Lower leg skin (tissue), 4 donors: ENCODE results near the gene AHSP. TPM values are rescaled to one million over a fixed set of nuclear protein-coding genes. Genes with fewer than 3 reads are reported as not detected.
"Not testable (repeated sequence)": the region's sequence is repeated elsewhere in the genome, so short reads cannot be mapped to it uniquely, and the experiment has no call there.

Experiments used
- DNase-seq, 2 donors: peaks; one replicate each; pipeline ENCODE4 v3.0.0-alpha.2; 2019; ENCODE audit warnings: low spot score in 2 of 2
- H3K4me3 ChIP-seq: fragments of 200-600 bp; sonication (generic); 2 replicates; pipeline ENCODE4 v1.5.1; 2017; ENCODE audit warnings: mild to moderate bottlenecking, low read depth; ENCODE audit not compliant: poor library complexity, severe bottlenecking
- POLR2A ChIP-seq, 2 donors: fragments of 450-650 bp; IDR thresholded peaks; one replicate each; pipeline ENCODE4 v1.6.1; 2016 to 2017; ENCODE audit warnings: antibody characterized with exemption in 2 of 2, mild to moderate bottlenecking in 1 of 2, moderate library complexity in 1 of 2
- WGBS, 2 donors: methylation state at CpG; one replicate each; pipeline ENCODE4 v1.1.5; 2018; 5-methylcytosine and 5-hydroxymethylcytosine counted together
- intact Hi-C: fragments of 100-400 bp; cut with DNase I; formaldehyde crosslinking; loops from one replicate; pipeline ENCODE4 v1.15.0; 2023; ENCODE audit warnings: low total_unique reads
- total RNA-seq, 4 donors: library from RNA; depleted of rRNA; stranded (reverse); fragments of >200 nt; gene quantifications; one replicate each; pipeline ENCODE4 v1.1.0, GENCODE V29; 2016
- TF ChIP-seq, protein P1 (sequence below), 3 donors: fragments of 450-650 bp; IDR thresholded peaks; one replicate each; pipeline ENCODE4 v1.5.1; 2016; ENCODE audit warnings: antibody characterized with exemption in 3 of 3, mild to moderate bottlenecking in 3 of 3, moderate library complexity in 2 of 3

Gene AHSP
- total RNA-seq, 4 donors from 2014 or later = not detected

DNA sequence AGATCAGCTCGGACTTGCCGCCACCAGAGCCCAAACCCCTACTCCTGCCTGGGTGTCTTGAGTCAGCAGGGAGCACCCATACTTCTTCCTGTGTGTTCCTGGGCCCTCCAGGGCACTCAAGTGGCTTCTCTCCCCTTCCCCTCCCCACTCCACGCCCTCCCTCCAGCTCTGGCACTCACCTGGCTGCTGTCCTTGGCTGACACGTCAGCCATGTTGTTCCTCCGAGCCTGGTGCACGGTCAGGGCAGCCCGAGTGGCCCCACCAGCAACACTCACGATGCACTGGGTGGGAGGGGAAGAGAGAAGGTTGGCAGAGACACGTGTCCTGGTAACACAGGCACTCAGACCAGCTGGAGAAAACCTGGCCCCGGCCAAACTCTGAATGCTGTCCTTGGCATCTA, 31.0 kb upstream of the AHSP start:
- WGBS, 2 donors = 79 to 88% methylated on average over 10 of the region's 10 CpGs
- intact Hi-C loops = no loop called here
- DNase-seq = no peak

DNA sequence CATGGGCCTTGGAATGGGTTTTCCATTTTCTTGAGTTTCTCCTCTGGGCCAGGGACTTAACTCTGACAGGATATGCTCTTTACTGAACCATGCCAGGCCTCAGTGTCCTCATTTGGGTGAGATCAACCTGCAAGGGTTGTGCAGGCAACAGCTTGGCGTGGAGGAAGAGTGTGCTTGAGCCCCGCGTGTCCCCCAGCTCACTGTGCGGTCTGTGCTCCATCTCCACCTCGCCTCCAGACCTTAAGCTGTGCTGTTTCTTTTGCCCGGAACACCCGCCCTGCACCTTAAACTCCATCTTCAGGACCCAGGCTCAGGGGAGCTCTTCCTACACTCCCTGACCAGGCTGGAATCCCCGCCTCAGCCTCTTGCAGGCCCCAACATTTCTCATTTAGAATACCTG, 29.2 kb upstream of the AHSP start:
- 95 to 98% methylated on average over 8 of the region's 8 CpGs for WGBS, 2 donors
- intact Hi-C loops = no loop called here
- TF ChIP-seq, protein P1, sequence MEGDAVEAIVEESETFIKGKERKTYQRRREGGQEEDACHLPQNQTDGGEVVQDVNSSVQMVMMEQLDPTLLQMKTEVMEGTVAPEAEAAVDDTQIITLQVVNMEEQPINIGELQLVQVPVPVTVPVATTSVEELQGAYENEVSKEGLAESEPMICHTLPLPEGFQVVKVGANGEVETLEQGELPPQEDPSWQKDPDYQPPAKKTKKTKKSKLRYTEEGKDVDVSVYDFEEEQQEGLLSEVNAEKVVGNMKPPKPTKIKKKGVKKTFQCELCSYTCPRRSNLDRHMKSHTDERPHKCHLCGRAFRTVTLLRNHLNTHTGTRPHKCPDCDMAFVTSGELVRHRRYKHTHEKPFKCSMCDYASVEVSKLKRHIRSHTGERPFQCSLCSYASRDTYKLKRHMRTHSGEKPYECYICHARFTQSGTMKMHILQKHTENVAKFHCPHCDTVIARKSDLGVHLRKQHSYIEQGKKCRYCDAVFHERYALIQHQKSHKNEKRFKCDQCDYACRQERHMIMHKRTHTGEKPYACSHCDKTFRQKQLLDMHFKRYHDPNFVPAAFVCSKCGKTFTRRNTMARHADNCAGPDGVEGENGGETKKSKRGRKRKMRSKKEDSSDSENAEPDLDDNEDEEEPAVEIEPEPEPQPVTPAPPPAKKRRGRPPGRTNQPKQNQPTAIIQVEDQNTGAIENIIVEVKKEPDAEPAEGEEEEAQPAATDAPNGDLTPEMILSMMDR (IDR thresholded peaks at IDR 0.05) = no peak
- no peak for TF ChIP-seq POLR2A (IDR thresholded peaks at IDR 0.05)
- H3K4me3 ChIP-seq = no peak overlapping the region
- no peak for DNase-seq

More for the DNA sequence above, 31.0 kb upstream of the AHSP start:
- TF ChIP-seq POLR2A (IDR thresholded peaks at IDR 0.05) = no peak
- TF ChIP-seq, protein P1 (IDR thresholded peaks at IDR 0.05) = no peak
- H3K4me3 ChIP-seq = no peak overlapping the region

DNA sequence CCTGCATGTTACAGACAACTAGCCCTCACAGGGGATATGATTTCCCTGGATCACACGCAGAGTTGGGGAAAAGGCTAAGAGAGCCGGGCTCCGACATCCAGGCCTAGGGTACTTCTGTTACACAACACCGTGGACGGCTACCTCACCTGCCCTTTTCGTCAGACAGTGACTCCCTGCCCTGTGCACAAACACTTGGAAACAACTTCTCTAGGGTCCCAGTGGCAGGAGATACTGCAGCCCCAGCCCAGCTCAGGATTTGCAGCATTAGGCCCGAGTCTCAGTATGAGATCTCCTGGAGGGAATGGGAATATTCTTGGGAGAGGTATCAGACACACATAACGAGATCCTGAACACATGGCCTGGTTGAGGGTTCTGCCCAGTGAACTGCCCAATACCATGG, 27.8 kb upstream of the AHSP start:
- H3K4me3 ChIP-seq = no peak overlapping the region
- no peak for DNase-seq
- TF ChIP-seq POLR2A (IDR thresholded peaks at IDR 0.05) = no peak
- TF ChIP-seq, protein P1 (IDR thresholded peaks at IDR 0.05) = no peak
- WGBS, 2 donors = 91 to 95% methylated on average over 7 to 8 of the region's 8 CpGs
- intact Hi-C loops = no loop called here

DNA sequence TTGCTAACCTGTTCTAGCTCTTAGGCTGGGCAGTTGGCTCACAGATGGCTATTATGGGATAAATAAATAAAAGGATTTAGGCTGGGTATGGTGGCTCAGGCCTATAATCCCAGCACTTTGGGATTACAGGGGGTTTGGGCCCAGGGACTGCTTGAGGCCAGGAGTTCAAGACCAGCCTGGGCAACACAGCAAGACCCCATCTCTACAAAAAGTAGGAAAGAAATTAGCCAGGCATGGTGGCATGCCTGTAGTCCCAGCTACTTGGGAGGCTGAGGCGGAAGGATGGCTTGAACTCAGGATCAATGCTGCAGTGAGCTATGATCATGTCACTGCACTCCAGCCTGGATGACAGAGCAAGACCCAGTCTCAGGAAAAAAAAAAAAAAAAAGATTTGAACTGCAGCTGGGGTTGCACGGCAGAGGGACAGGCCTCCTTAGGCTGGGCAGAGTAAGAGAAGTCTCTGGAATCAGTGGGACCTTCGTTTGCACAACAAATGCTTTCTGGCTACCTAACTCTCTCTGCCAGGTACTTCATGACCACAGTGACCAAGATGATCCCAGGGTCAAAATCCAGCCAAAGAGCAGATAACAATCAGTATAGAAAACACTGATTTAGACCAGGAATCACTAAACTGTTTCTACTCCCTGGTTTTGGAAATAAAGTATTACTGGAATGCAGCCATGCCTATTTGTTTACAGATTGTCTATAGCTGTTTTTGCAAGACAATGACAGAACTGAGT, 26.3 kb upstream of the AHSP start:
- 72 to 80% methylated on average over 3 of the region's 3 CpGs for WGBS, 2 donors

DNA sequence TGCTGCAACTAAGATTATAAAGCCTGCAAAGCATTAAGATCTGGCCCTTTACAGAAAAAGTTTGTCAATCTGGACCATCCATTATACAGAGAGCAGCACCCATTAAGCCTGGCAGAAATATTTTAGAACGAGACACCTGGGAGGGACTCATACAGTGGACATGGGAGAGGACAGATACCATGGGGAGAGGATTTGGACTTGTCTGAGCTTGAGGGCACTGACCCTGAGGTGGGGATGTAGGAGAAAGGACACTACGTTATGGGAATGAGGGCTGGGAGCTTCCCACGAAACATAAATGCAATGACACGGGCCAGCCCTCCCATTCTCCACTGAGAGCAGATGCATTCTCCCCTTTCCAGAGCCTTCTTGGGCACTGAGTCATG, 25.7 kb upstream of the AHSP start:
- H3K4me3 ChIP-seq = no peak overlapping the region
- no peak for DNase-seq
- 76 to 81% methylated on average over 4 of the region's 4 CpGs for WGBS, 2 donors
- no peak for TF ChIP-seq POLR2A (IDR thresholded peaks at IDR 0.05)
- TF ChIP-seq, protein P1 (IDR thresholded peaks at IDR 0.05) = no peak
- intact Hi-C loops = no loop called here

More for the DNA sequence above, 26.3 kb upstream of the AHSP start:
- intact Hi-C loops = no loop called here
- no peak for DNase-seq
- no peak overlapping the region for H3K4me3 ChIP-seq
- TF ChIP-seq, protein P1 (IDR thresholded peaks at IDR 0.05) = no peak
- TF ChIP-seq POLR2A (IDR thresholded peaks at IDR 0.05) = no peak

DNA sequence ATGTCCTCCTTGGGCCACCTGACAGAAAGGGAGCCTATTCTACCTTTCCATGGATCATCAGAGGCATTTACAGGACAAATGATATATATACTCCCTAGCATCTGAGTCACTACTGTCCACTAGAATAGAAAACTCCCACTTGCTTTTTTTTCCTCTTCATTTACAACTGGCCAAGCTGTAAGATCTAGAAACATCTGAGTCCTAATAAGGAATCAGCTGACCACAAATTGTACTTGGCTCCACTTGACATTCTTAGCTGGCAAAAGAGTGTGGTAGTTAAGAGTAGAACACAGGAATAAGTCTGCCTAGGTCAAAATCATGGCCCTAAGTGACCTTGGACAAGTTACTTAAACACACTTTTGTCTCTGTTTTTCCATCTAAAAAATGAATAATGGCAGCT, 24.7 kb upstream of the AHSP start:
- no peak for DNase-seq
- TF ChIP-seq, protein P1 (IDR thresholded peaks at IDR 0.05) = no peak
- TF ChIP-seq POLR2A (IDR thresholded peaks at IDR 0.05) = no peak
- H3K4me3 ChIP-seq = no peak overlapping the region
- intact Hi-C loops = no loop called here

DNA sequence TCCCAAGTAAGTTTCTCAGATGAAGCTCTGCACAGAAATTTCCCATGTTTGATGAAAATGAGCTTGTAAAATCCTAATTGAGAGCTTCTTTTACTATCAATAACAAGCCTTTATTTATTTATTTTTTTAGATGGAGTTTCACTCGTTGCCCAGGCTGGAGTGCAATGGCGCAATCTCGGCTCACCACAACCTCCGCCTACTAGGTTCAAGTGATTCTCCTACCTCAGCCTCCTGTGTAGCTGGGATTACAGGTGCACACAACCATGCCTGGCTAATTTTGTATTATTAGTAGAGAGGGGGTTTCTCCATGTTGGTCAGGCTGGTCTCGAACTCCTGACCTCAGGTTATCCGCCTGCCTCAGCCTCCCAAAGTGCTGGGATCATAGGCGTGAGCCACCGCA, 24.1 kb upstream of the AHSP start:
- WGBS, 2 donors = 92 to 93% methylated on average over 8 of the region's 8 CpGs
- not testable (repeated sequence) for DNase-seq

More for the DNA sequence above, 24.1 kb upstream of the AHSP start:
- H3K4me3 ChIP-seq, intact Hi-C loops: not testable (repeated sequence)
